ENCODE results near the gene HES4.

DNA sequence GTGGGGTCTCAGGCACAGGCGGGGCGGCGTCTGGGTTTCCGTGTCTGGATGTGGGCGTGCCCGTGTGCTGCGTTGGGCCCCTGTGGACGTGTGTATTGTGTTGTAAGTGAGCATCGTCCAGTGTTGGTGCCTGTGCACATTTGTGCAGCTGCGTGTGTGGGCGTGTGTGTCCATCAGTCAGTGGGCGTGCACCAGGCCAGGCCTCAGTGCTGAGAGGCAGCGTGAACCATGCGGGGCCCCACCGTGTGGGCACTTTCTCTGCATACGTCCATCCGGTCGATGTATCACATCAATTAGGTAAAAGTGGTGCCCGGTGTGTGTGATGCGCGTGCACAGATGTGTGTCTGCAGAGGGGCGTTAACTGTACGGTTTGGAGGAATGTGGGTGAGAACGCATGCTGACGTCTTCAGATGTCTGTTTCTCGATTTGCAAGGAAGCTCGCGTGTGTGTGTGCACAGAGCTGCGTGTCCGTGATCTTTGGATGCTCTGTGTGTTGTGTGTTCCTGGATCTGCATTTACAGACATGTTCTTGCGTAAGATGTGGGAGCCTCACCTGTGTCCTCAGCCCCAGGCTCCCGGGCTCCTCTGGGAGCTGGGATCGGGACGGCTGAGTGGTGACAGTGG lies 44.7 kb upstream of the HES4 start:
- TF ChIP-seq, protein P1, sequence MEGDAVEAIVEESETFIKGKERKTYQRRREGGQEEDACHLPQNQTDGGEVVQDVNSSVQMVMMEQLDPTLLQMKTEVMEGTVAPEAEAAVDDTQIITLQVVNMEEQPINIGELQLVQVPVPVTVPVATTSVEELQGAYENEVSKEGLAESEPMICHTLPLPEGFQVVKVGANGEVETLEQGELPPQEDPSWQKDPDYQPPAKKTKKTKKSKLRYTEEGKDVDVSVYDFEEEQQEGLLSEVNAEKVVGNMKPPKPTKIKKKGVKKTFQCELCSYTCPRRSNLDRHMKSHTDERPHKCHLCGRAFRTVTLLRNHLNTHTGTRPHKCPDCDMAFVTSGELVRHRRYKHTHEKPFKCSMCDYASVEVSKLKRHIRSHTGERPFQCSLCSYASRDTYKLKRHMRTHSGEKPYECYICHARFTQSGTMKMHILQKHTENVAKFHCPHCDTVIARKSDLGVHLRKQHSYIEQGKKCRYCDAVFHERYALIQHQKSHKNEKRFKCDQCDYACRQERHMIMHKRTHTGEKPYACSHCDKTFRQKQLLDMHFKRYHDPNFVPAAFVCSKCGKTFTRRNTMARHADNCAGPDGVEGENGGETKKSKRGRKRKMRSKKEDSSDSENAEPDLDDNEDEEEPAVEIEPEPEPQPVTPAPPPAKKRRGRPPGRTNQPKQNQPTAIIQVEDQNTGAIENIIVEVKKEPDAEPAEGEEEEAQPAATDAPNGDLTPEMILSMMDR (tag by site-specific recombination; IDR thresholded peaks at IDR 0.05), result no peak
- TF ChIP-seq ZNF175 (tag by site-specific recombination; IDR thresholded peaks at IDR 0.05) (no peak), ZNF677 (tag by site-specific recombination; IDR thresholded peaks at IDR 0.05) (no peak), KLF7 (tag by site-specific recombination; IDR thresholded peaks at IDR 0.05; ENCODE audit: borderline replicate concordance) (no peak), ZNF335 (tag by site-specific recombination; conservative IDR thresholded peaks at IDR 0.05) (no peak), ZNF548 (tag by site-specific recombination; IDR thresholded peaks at IDR 0.05) (no peak), KLF9 (tag by site-specific recombination; IDR thresholded peaks at IDR 0.05; ENCODE audit: low read depth) (peak; percentile 58; the same call in 1 of the 2 replicates), YY1 (tag by site-specific recombination; IDR thresholded peaks at IDR 0.05) (no peak), KLF10 (tag by site-specific recombination; IDR thresholded peaks at IDR 0.05) (no peak), ZNF133 (tag by site-specific recombination; IDR thresholded peaks at IDR 0.05) (no peak), SALL2 (tag by site-specific recombination; IDR thresholded peaks at IDR 0.05; ENCODE audit: borderline replicate concordance) (no peak)
- TF ChIP-seq, protein P2, sequence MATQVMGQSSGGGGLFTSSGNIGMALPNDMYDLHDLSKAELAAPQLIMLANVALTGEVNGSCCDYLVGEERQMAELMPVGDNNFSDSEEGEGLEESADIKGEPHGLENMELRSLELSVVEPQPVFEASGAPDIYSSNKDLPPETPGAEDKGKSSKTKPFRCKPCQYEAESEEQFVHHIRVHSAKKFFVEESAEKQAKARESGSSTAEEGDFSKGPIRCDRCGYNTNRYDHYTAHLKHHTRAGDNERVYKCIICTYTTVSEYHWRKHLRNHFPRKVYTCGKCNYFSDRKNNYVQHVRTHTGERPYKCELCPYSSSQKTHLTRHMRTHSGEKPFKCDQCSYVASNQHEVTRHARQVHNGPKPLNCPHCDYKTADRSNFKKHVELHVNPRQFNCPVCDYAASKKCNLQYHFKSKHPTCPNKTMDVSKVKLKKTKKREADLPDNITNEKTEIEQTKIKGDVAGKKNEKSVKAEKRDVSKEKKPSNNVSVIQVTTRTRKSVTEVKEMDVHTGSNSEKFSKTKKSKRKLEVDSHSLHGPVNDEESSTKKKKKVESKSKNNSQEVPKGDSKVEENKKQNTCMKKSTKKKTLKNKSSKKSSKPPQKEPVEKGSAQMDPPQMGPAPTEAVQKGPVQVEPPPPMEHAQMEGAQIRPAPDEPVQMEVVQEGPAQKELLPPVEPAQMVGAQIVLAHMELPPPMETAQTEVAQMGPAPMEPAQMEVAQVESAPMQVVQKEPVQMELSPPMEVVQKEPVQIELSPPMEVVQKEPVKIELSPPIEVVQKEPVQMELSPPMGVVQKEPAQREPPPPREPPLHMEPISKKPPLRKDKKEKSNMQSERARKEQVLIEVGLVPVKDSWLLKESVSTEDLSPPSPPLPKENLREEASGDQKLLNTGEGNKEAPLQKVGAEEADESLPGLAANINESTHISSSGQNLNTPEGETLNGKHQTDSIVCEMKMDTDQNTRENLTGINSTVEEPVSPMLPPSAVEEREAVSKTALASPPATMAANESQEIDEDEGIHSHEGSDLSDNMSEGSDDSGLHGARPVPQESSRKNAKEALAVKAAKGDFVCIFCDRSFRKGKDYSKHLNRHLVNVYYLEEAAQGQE (tag by site-specific recombination; IDR thresholded peaks at IDR 0.05), result no peak
- TF ChIP-seq, protein P3, sequence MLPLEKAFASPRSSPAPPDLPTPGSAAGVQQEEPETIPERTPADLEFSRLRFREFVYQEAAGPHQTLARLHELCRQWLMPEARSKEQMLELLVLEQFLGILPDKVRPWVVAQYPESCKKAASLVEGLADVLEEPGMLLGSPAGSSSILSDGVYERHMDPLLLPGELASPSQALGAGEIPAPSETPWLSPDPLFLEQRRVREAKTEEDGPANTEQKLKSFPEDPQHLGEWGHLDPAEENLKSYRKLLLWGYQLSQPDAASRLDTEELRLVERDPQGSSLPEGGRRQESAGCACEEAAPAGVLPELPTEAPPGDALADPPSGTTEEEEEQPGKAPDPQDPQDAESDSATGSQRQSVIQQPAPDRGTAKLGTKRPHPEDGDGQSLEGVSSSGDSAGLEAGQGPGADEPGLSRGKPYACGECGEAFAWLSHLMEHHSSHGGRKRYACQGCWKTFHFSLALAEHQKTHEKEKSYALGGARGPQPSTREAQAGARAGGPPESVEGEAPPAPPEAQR (tag by site-specific recombination; IDR thresholded peaks at IDR 0.05), result no peak

Measured in HEK293 (cell line).